Stimulated activated CD4-positive, alpha-beta T cell treated with anti-CD3 and anti-CD28 coated beads, Interleukin-15, amount 100 ng/mL, for 24 hours (primary cell): ENCODE data around the gene EIF1.

Experiments
- DNase-seq: peaks from one replicate; pipeline ENCODE4 v3.0.0-alpha.2; 2020

EIF1 gene

DNA sequence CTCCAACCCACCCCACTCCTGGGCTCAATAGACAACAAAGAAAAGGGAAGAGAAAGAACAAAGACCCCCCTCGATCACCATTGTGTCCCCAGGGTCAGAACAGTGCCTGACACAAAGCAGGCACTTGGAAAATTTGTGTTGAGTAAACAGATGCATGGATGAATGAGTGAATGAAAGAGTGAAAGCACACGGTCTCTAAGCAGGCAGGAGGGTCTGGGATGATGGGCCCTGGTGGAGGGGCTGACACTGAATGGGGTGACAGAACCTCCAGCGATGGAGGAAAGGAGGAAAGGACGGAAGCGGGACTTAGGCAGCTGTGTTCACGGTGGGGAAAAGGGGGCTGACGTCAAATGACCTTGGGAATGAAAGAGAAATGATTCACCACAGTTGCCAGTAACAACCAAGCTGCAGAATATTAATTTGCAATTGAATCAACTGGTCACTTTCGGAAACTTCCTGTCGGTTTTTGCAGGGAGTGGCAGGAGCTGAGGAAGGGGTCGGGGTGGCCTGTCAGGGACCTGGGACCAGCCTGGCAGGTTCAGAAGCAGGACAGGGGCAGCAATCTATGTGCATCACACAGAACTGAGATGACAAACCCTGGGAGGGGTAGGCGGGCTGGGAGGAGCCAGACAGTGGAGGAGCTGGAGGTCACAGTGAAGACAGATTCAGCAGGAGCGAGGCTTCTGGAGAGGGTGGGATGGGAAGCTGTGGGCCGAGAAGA lies 16.7 kb downstream of the EIF1 start:
- DNase-seq, result no peak

DNA sequence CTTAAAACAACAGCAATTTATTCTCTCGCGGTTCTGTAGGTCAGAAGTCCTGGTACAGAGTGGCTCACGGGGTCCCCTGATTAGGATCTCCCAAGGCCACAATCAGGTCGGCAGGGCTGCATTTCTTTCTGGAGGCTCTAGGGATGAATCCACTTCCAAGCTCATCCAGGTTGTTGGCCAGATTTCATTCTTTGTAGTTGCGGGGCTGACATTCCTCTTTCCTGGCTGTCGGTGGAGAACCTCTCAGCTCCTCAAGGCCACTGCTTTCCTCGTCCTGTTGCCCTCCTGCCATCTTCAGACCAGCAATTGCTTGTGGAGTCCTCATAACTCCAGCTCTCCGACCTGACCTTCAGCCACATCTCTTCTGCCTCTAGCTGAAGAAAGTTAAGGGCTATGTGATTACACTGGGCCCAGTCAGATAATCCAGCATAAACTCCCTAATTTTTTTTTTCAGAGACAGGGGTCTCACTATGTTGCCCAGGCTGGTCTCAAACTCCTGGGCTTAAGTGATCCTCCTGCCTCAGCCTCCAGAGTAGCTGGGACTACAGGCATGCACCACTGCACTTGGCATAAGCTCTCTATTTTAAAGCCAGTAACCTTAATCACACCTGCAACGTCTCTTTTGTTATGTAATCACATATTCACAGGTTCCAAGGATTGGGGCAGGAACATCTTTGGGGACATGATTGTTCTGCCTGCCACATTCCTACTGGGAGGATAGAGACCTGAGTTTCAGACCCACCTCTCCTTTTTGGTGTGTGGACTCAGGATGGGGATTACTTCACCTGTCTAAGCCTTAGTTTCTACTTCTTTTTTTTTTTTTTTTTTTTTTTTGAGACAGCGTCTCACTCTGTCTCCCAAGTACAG lies 19.4 kb downstream of the EIF1 start:
- DNase-seq, result no peak

DNA sequence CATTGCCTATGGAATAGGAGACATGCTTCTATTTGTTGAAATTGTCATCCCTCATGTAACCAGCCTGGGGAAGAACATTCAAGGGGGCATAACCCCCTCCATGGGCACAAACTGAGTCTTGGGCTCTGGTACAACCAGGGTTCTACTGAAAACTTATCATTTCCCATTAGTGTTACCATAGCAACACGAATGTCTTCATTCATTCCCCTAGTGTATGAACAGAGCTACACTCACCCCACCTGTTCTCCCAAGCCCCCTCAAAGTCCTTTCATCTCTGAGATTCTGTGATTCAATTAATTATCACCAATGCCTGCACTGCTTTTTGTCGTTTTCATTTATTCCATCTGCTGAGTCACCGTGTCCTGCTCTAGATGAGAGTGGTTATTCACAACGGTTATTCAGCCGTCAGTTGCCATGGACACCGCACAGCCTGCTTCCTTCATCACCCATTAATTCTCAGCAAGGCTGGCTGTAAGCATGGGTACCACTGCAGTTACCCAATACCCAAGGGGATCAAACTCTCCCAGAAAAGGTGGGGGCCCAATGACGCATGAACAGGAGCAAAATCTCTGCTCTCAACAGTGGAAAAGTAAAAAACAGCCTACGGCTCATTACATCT lies 21.9 kb downstream of the EIF1 start:
- DNase-seq, result peak; percentile 53

DNA sequence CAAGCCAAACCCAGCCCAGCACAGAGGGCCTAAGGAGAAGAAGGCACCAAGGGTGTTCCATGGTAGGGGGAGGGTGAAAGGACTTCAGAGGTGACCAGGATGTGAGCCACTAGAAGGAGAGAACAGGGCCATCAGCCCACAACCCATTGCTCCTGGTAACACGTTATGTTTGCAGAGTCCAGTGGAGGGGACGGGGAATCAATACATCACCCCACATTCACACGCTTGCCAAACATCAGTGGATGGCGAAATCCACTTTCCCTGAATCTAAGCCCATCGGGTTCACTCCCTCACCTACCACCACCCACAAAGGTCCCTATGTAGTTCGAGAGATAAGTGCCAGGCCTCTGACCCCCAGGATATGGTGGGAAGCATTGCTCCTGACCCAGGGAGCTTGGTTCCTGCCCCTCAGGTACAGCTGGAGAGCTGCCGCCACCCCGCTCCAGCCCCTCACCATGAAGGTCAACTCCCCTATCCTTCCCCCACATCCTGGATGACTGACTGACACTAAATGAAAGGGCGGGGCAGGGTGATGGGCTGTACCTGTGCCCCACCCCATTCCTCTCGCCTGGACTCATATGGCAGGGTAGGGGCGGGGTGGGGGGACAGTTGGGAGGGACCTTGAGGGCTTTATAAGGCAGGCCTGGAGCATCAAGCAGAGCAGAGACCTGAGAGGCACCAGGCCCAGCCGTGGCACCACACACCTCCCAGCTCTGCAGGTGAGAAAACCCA lies 23.1 kb downstream of the EIF1 start, which contains the start of gene GAST:
Gene GAST (plus strand): TSS at position 663 of the 732 bp plus-strand sequence. CDS start 3,106 bp downstream, outside the sequence.
- no peak for DNase-seq

DNA sequence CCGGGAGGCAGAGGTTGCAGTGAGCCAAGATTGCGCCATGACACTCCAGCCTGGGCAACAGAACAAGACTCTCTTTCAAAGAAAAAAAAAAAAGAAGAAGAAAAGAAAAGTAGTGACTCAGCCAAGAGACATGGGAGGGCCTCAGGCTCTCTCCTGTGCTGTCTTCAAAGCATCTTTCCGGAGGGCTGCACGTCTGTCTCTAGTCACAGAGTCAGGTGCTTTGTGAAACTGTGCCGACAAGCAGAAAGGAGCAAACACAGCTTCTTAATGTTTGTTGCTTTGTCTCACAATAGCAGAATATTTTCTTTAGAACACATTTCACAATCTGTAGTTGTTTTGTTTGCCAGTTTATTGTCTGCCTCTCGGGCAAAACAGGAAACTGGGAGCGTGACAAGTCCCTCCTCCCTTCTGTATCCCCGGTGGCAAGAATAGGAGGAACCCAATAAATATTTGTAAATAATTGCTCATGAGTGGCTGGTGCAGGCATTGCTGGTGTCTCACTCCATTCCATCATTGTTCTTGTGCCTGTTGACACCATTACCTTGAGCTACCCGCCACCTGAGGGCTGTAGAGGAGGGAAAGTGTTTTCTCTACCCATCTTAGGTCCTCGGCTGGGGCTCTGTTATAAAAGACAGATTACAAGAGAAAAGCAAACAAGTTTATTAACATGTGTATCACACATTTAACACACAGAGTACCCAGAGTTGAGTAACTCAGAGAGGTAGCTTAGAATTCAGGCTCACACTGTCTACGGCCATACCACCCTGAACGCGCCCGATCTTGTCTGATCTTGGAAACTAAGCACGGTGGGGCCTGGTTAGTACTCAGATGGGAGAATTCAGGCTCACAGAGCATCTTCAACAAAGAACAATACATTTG lies 29.0 kb downstream of the EIF1 start:
- no peak for DNase-seq

DNA sequence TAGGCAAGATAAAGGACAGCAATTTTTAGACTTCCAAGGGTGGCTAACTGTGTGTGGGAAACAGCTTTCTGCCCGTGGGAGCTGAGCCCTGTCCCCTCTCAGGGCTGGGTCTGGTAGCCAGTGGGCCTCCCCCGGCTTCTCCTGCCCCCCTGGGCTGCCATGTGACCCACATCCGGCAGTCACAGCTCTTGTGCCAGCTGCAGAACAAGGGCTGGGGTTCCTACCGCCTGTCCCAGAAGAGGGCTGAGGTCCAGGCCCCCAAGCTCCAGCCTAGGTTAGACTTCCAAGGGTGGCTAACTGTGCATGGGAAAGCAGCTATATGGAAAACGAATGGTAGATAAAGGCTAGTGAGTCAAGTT lies 29.6 kb downstream of the EIF1 start:
- DNase-seq, result no peak

DNA sequence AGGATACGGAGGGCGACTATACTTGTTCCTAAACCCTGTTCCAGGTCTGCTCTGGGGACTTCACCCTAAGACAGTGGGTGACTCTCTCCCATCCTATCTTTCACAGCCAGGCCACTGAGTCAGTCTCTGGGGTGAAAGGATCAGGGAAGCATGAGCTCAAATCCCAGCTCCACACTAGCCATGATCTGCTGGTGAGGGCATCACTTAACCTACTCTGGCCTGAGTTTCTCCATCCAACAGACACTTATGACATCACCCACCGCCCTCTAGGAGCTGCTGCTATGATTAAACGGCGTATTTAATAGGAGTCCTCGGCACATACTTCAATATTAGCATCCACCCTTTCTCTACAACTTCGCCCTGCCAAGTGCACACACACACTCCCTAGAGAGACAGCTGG lies 33.5 kb downstream of the EIF1 start:
- no peak for DNase-seq

DNA sequence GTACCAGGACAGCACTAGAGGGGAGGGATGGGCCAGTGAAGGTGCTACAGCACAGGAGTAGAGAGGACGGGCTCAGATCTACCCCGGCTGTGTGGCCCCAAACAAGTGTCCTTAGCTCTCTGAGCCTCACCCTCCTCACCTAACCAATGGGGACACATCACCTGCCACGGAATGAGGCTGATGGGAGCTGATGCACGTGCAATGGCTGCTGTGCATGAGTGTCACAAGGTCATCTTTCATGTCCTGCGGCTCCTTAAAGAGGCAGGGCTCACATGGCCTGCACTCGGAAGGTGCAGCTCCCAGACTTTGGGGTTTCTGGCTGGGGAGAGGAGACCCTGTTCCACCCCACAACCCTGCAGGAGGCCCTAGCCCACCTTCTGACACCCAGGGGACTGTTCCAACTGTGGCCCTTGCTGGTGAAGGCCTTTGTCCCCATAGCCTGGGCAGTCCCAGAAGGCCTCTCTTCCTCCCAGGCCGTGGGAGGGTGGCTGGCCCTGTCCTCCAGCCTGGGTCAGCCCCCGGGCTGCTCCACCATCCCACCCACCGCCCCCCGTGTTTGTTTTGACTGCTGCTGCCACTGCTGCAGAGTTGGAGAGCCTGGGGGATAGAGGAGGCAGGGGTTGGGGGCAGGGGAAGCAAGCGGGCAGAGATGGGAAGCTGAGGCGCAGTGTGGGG lies 35.3 kb downstream of the EIF1 start:
- no peak for DNase-seq

DNA sequence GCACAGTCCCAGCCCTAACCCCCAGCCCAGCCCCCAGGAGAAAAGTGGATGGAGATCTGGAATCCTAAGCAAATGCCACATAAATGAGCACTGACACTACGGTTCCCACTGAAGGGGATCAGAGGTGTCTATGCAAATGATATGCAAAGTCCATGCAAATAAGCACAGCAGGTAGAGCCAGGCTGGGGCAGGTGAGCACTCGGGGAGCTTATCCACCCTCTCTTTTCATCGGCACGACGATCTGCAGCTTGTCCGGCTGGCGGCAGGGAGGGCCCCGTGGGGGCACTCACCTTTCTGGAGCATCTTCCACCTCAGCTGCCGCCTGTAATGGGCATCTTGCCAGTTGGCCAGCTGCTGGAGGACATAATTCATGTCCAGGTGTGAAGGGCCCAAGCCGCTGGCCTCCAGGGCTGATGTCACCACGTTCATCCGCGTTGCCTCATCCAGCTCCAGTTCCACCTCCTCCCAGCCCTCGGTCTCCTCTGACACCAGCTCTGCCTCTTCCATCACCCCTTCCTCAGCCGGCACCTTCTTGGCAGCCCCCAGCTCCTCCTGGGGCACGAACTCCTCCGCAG lies 35.9 kb downstream of the EIF1 start:
- DNase-seq, result no peak

DNA sequence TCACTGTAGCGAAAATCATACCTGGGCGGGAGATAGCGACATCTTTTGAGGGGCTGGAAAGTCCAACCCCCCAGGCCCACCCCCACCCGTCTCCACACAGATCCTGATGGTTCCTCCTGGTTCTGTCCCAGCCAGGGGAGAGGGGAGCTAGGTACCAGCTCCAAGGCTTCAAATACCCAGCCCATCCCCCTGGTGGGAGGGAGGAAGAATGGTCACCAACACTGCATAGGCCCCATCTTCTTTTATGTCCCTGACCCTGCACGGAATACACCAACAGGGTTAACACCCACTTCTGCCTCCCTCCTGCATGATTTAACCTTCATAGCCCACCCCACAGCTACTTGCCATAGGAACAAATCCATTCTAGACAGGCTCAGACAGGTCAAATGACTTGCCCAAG lies 36.4 kb downstream of the EIF1 start:
- no peak for DNase-seq

DNA sequence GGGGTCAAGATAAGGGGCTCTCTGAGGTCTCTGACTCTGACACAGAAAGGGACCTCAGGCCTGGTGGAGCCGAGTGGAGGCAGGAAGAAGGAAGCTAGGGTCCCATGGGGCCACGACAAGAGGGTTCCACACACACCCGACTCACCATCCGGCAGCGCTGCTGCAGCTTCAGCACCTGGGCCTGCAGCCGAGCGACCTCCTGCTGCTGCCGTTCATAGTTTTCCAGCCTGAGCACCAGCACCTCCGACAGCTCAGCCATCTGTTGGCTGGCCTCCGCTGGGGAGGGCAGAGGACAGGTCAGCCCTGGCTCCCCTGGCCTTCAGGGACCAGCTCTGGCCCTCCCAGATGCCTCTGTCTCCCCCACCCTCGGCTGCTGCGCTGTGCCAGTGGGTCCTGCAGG lies 39.4 kb downstream of the EIF1 start:
- DNase-seq, result no peak

DNA sequence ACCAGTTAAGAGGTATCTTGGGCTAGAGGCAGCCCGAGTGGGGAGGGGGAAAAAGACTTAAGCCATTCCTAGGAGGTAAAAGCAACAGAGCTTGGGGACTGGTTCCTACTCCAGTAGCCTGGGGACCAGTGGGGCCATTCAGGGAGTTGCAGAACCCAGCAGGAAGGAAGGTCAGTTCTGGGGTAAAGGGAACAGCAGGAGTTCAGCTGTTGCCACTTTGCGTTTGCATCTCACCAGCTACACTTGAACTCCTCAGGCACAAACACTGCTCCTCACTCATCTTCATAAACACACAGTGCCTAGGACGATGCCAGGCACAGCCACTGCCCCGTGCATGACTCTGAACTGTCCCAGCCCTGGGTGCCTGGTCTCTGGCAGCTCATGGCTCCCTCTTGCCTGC lies 41.8 kb downstream of the EIF1 start:
- DNase-seq, result no peak

DNA sequence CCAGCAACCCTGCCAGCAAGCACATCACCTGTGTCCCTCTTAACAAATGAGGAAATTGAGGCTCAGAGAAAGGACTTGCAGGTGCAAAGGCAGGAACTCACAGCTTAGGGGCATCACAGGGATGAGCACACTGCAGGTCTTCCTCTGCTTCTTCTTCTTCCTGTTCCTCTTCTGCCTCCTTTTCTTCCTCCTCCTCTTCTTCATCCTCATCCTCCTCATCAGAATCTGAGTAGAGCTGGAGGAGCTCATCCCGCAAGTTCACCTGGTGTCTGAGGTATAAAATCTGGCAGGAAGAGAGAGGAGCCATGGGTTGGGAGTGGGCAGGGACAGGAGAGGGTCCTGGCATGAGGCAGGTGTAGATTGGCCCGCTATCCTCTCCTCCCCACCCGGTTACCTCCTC lies 43.2 kb downstream of the EIF1 start:
- DNase-seq, result no peak

DNA sequence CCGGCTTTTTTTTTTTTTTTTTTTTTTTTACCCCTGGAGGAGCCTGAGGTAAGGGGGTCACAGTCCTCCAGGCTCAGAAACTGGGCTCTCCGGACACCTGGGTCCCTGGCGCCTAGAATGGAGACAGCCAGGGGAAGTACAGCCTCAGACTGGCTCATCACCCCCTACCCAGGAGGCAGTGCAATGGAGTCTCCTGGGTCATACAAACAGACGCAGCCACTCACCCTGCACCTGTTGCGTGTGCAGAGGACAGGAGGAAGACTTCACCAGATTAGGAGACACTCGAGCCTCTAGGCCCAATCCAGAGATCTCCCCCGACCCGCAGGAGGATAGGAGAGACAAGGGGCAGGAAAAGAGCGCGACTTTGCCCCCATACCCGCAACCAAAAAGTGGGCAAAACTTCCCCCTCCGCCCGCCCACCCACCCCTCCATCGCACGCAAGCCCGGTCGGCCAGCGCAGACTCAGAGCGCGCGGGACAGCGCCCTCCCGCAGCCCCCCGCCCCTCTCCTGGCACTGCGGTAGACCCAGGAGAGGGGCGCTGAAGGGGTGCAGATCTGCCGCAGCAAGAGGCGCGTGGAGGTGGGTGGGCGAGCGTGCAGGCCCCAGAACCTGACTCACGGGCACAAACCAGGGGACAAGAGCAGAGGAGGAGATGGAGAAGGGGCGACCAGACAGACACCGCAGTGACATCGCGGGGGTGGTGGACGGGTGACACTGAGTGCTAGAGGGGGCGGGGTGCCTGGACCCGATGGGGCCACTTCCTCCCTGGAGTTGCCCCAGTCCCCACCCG lies 44.9 kb downstream of the EIF1 start:
- peak; percentile 15 for DNase-seq

DNA sequence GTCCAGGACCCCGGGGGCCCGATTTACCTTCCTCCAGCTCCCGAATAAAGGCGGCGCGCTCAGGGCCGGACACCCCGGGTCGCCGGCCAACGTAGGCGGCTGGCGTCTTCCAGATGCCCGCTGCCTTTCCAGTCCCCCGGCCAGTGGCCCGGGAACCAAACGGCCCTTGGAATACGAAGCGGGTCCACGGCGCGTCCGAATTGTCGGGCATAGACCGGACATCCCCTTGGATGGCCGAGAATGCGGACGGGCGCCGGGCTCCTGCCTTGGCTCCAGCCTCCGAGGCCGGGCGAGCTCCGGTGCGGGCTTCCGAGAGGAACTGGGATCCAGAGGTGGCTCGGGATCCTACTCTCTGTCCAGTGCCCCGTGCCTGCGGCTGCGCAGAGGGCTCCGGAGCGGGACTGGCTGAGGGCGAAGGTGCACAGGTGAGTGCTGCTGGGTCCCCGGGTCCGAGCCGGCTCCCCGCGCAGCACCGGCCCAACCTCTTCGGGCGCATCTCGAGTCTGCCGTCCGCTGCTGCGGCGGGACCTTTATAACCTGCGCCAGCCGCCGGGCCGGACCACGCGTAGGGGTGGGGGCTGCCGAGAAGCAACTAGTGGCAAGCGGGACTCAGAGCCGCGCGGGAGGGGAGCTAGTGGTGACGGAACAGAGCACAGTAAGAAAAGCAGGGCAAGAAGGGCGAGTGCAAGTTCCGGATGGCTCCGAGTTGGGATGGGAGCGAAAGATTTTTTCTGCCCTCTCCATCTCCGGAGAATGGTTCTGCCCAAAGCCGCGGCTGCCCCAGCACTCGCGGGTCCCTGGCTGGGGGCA lies 45.7 kb downstream of the EIF1 start, which contains the start of gene HAP1:
Gene HAP1 (minus strand): TSS at position 505 of the 810 bp plus-strand sequence. CDS start 9 bp downstream, at position 496.
- peak; percentile 39 for DNase-seq

DNA sequence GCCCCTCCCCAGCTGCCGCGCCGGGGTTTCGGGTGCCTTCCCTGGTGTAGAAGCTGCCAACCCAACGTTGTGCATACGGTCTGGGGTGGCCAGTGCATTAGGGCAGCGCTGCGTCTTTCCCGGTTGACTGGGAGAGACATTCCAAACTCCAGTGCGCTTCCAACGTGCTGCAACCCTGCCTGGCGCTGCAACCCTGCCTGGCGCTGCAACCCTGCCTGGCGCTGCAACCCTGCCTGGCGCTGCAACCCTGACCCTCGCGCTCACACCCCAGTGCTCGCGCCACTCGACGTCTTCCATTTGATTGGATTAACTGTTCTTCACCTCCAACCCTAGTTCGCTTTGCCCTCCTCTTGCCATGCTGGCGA lies 46.2 kb downstream of the EIF1 start:
- DNase-seq, result no peak

DNA sequence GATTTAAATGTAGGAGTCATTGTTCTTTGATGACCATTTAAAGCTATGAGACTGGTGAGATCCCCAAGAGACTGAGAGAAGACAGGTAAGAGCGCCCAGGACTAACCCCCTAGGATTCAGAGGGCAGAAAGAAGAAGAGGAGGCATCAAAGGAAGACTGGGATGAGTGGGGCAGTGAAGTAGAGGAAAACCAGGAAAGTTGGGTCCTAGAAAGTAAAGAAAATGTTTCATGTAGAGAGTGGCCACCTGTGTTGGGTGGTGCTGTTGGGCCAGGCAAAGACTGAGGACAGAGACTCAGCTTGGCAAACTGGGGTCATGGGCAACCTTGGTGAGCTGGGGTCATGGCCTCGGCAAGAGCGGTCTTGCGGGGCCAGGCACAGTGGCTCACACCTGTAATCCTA lies 47.1 kb downstream of the EIF1 start:
- no peak for DNase-seq

DNA sequence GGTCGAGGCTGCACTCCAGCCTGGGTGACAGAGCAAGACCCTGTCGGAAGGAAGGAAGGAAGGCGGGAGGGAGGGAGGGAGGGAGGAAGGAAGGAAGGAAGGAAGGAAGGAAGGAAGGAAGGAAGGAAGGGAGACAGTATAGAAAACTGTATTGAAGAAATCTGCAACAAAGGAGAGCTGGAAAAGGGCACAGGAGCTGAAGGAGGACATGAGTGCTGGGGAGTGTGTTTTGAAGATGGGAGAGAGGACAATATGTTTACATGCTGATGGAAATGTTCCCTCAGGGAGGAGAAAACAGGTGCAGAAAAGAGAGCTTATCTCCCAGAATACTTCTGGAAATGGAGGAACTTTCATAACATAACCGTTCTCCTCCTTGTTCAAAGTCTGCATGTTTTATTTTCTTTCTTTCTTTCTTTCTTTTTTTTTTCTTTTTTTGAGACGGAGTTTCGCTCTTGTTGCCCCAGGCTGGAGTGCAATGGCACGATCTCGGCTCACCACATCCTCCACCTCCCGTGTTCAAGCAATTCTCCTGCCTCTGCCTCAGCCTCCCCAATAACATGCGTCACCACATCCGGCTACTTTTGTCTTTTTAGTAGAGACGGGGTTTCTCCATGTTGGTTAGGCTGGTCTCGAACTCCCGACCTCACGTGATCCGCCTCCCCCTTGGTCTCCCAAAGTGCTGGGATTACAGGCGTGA lies 48.4 kb downstream of the EIF1 start:
- no peak for DNase-seq

DNA sequence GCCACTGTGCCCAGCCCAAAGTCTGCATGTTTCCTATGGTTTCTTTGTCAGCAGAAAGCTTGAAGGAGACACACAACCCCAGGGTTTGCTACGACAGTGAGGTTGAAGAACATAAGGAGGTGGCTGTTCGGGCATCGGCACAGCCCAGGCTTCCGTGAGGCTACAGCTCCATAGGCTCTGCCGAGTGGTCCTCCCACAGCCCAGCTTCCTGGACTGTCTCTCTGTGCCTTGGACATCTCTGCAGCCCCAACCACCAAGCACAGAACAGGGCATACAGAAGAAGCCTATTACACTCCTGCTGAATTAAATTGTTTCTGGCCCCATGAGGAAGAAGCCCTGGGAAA lies 49.0 kb downstream of the EIF1 start:
- DNase-seq, result no peak
